NK-92 (cell line): ENCODE results near the gene G6PC3.

Source experiments
- DNase-seq: peaks from one replicate; lab custom pipeline; 2025; ENCODE audit not compliant: unreplicated experiment; lab: John Stamatoyannopoulos, UW

G6PC3 gene

DNA sequence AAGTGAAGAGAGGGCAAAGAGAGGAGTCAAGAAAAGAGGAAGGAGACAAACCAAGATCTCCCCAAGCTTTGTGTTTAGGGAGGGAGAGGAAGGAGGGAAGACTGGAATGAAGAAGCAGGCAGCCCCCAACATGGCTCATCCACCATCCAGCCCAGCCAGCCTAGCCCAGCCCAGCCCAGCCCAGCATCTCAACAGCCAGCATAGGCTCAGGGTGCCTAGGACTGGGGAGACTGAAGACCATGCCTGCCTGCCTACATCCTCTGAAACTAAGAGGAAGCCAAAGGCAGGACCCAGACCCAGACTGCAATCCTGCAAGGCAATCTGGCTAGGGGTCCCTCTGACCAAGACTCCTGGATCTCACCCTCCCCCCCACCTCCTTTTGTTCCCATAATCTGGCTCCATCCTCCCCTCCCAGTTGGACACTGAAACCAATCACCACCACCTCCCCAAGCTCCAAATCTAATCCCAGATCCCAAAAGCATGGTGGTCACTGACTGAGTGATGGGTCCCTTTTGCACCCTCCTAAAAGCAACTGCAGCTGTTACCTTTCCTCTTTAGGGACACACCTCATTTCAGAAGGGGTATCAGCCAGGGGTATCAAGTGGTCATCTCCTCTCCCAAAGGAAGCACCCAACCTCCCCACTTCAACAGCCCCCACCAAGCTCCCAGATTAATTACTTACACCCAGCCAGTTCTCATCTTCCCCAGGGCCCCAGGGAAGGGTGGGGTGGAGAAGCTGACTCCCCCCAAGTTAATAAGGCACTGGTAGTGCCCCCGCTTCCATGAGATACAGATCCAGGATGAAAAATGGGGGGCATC lies 51.7 kb downstream of the G6PC3 start:
- no peak for DNase-seq

DNA sequence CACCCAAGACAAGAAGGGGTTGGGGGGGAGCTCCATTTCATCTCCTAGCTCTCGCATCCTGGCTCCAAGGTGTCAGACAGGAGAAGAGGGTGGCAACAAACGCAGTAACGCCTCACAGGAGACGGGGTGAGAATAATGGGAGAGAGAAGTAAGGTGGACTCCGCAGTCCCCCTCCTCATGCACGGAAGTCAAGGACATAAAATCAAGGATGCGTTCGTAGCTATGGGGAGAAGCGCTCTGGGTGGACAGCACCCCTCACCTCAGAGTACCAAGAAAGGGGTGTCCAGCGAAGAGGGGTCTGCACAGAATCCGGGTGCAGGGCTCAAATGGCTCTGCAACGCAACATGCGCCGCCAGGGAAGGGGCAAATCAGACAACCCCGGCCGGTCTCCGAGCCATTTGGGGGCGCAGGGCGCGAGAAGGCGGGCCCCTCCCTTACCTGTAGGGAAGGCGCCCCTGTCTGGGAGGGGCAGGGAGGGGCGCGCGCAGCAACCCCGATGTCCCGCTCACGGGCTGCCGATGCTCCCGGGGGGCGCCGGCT lies 52.4 kb downstream of the G6PC3 start:
- no peak for DNase-seq

DNA sequence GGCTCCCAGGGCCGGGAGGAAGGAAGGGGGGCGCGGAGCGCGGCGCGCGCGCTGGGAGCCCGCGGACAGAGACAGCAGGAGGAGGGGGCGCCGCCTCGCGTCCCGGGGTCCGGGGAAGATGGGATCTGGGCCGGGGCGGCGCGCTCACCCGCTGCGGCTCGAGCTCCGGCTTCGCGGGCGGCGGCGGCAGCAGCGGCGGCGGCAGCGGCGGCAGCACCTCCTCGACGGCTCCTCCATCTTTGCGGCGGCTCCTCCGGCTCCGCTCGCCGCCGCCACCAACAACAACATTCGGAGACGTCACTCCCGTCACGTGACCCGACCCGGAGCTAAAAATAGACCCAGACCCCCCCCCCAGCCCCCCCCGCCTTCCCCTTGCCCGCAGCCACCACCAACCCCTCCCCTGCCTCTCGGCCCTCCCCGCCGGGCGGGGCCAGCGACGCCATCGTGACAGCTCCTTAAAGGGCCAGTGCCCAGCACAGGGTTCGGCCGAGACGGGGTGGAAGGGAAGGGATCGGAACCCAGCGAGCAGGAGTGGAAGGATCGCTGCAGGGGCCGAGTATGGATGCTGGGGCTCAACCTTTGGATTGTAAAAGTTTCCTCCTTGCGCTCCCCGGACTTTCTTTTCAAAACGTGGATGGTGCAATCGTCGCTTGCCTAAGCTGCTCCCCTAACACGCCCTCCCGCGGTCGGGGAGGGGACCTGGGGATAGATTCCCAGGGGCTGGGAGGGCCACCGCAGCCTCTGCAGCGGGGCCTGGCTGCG lies 53.0 kb downstream of the G6PC3 start, which contains the start of gene HDAC5:
Gene HDAC5, minus strand, starts transcription at position 286 of the 762 bp plus-strand sequence. CDS start 6,126 bp downstream, outside the sequence.
- DNase-seq, result peak; percentile 73

DNA sequence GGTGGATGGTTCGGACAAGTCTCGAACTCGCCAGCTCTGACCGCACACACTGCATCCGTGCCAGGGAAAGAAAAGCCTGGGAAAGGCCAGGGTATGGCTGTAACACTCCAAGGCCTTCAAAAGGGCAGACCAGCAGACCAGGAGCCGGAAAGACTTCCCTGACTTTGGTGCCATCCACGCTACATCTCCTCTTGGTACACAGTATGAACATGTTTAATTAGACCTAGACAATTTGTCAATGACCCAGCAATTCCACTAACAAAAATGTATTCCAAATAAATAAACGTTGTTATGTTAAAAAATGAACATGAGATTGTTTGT lies 53.5 kb downstream of the G6PC3 start:
- DNase-seq, result no peak
